Measurements from ENCODE around the gene PEA15. TPM values are rescaled to one million over a fixed set of nuclear protein-coding genes. Genes with fewer than 3 reads are reported as not detected.

Gene PEA15
- total RNA-seq, 1 donor from 2014 or later = 194 TPM

- no peak for DNase-seq (ENCODE audit: low read depth)
These were observed 25.8 kb upstream of the PEA15 start for GRCh38 chr1:160179336-160179735.

GRCh38 chr1:160186246-160186645 is 18.9 kb upstream of the PEA15 start:
- DNase-seq (ENCODE audit: low read depth) = no peak

GRCh38 chr1:160186729-160187128 is 18.5 kb upstream of the PEA15 start:
- no peak for DNase-seq (ENCODE audit: low read depth)

- DNase-seq (ENCODE audit: low read depth) = no peak
These were observed 17.8 kb upstream of the PEA15 start for GRCh38 chr1:160187407-160187806.

- no peak for DNase-seq (ENCODE audit: low read depth)
These were observed 16.8 kb upstream of the PEA15 start for GRCh38 chr1:160188341-160188740.

- DNase-seq (ENCODE audit: low read depth) = peak; percentile 8
These were observed 15.2 kb upstream of the PEA15 start, which contains the start of gene CASQ1 for GRCh38 chr1:160189649-160190625. TSS of gene CASQ1 (plus strand) at chr1:160190575. CDS start at chr1:160190752, 177 bp downstream.

- DNase-seq (ENCODE audit: low read depth) = no peak
These were observed 13.4 kb upstream of the PEA15 start for GRCh38 chr1:160191756-160192155.

- no peak for DNase-seq (ENCODE audit: low read depth)
These were observed 12.9 kb upstream of the PEA15 start for GRCh38 chr1:160192234-160192633.

- DNase-seq (ENCODE audit: low read depth) = peak; percentile 79
These were observed 11.9 kb upstream of the PEA15 start for GRCh38 chr1:160193091-160193819.

- DNase-seq (ENCODE audit: low read depth) = no peak
These were observed 11.1 kb upstream of the PEA15 start for GRCh38 chr1:160193832-160194736.

GRCh38 chr1:160194737-160195059 is 10.5 kb upstream of the PEA15 start:
- no peak for DNase-seq (ENCODE audit: low read depth)

GRCh38 chr1:160196143-160196542 is 9.0 kb upstream of the PEA15 start:
- no peak for DNase-seq (ENCODE audit: low read depth)

GRCh38 chr1:160197231-160197630 is 8.0 kb upstream of the PEA15 start:
- DNase-seq (ENCODE audit: low read depth) = no peak

GRCh38 chr1:160200786-160201185 is 4.4 kb upstream of the PEA15 start:
- no peak for DNase-seq (ENCODE audit: low read depth)

GRCh38 chr1:160204526-160205241 is 500 bp upstream of the PEA15 start:
- DNase-seq (ENCODE audit: low read depth) = no peak

GRCh38 chr1:160206036-160206389 is 829 bp downstream of the PEA15 start:
- peak; percentile 51 for DNase-seq (ENCODE audit: low read depth)

- peak; percentile 90 for DNase-seq (ENCODE audit: low read depth)
These were observed 1.4 kb downstream of the PEA15 start for GRCh38 chr1:160206421-160207117.

GRCh38 chr1:160207118-160207650 is 2.0 kb downstream of the PEA15 start:
- no peak for DNase-seq (ENCODE audit: low read depth)

- DNase-seq (ENCODE audit: low read depth) = no peak
These were observed 2.8 kb downstream of the PEA15 start for GRCh38 chr1:160207771-160208556.
